Right lobe of liver (tissue), 6 donors: ENCODE results near the gene ADSS2. TPM values are rescaled to one million over a fixed set of nuclear protein-coding genes. Genes with fewer than 3 reads are reported as not detected.

ENCODE experiments used
- ATAC-seq, 4 donors: fragments of 200-7000 bp; cut with Tn5 transposase; one replicate each; pipeline ENCODE4 v1.9.1; 2020; ENCODE audit warnings: mild to moderate bottlenecking in 4 of 4, moderate library complexity in 4 of 4
- DNase-seq, 3 donors: peaks; one replicate each; pipeline ENCODE4 v3.0.0-alpha.2; 2020
- H3K27ac ChIP-seq, 3 donors: fragments of 200-600 bp; one replicate each; pipeline ENCODE4 v1.8.0; 2022
- H3K27me3 ChIP-seq, 2 donors: fragments of 200-600 bp; one replicate each; pipeline ENCODE4 v1.8.0; 2022
- H3K36me3 ChIP-seq, 4 donors: fragments of 200-600 bp; sonication (generic) in 1 of 4; one replicate each; pipeline versions ENCODE4 v1.5.1 to v1.8.0; 2017 to 2022; ENCODE audit warnings: control low read depth in 1 of 4
- H3K4me1 ChIP-seq, 4 donors: fragments of 200-600 bp; sonication (generic) in 1 of 4; one replicate each; pipeline versions ENCODE4 v1.5.1 to v1.8.0; 2017 to 2022; ENCODE audit warnings: control low read depth in 1 of 4
- H3K4me3 ChIP-seq, 3 donors: fragments of 200-600 bp; one replicate each; pipeline ENCODE4 v1.8.0; 2022
- H3K9me3 ChIP-seq, 4 donors: fragments of 200-600 bp; sonication (generic) in 1 of 4; one replicate each; pipeline versions ENCODE4 v1.5.1 to v1.8.0; 2017 to 2022; ENCODE audit warnings: control low read depth in 1 of 4
- CTCF ChIP-seq, 4 donors: fragments of 200-600 bp in 3 of 4; fragments of 450-650 bp in 1 of 4; IDR thresholded peaks; one replicate each; pipeline versions ENCODE4 v1.5.1 to v1.8.0; 2016 to 2022; ENCODE audit warnings: antibody characterized with exemption in 4 of 4, mild to moderate bottlenecking in 2 of 4
- POLR2A ChIP-seq: fragments of 450-650 bp; IDR thresholded peaks from one replicate; pipeline ENCODE4 v1.6.1; 2017; ENCODE audit warnings: antibody characterized with exemption, mild to moderate bottlenecking
- WGBS: methylation state at CpG from one replicate; pipeline ENCODE4 v1.1.6; 2018; ENCODE audit warnings: low coverage, low lambda C conversion rate; ENCODE audit not compliant: insufficient coverage; ENCODE audit errors: missing lambda C conversion rate; 5-methylcytosine and 5-hydroxymethylcytosine counted together
- intact Hi-C, 2 donors: fragments of 100-400 bp; cut with DNase I; formaldehyde crosslinking; loops; one replicate each; pipeline versions ENCODE4 v1.11.2 to v1.14.1; 2022
- total RNA-seq, 6 experiments: library from RNA; depleted of rRNA in 2 of 6; stranded (reverse); fragments of >200 nt in 2 of 6; fragmentation: NEBNext Ultra II Directional in 3 of 6; extraction: Animal tissue kit (Norgen Biotek cat#: 25700) in 3 of 6; gene quantifications; one replicate each; pipeline versions ENCODE4 v1.1.0 to v1.2.4, GENCODE V29; 2016 to 2023
- donor health status: DM: no; HTN: yes; CAD: no.
- donor health status: DM: no; HTN: no; CAD: no.
- donor health status: DM: no; HTN: no; CAD: no.
- donor health status: DM: no; HTN: yes; CAD: no.
- donor health status: DM: no; HTN: yes; CAD: no.

Gene ADSS2
- total RNA-seq, 6 experiments from 2014 or later: 9.8 to 16.1 (median 14.5) TPM

- WGBS: 78% methylated on average over 1 of the region's 2 CpGs
- DNase-seq (no peak), ATAC-seq (no peak)
- intact Hi-C loops: no loop called here
- TF ChIP-seq POLR2A (no peak), CTCF (IDR thresholded peaks at IDR 0.05) (no peak)
- Histone ChIP-seq H3K27ac (no peak overlapping the region), H3K4me1 (no peaks in the 10 kb centered on the region), H3K9me3 (no peaks in the 10 kb centered on the region), H3K27me3 (no peaks in the 10 kb centered on the region), H3K36me3 (no peaks in the 10 kb centered on the region), H3K4me3 (no peak overlapping the region)
Measured at GRCh38 chr1:244442850-244443249, 8.9 kb downstream of the ADSS2 start.

- intact Hi-C loops: no loop called here
- peaks cover 0 to 4% (median 0%) of the 10 kb centered on the region in 4 donors for H3K4me1 ChIP-seq
- ATAC-seq (peak in 3 of 4 donors; percentile 43 to 47 (median 43)), DNase-seq (no peak)
- H3K9me3 ChIP-seq: no peaks in the 10 kb centered on the region
- H3K27ac ChIP-seq: no peak overlapping the region
- H3K4me3 ChIP-seq: no peak overlapping the region
- H3K36me3 ChIP-seq: peaks cover 0 to 15% (median 0%) of the 10 kb centered on the region in 4 donors
- WGBS: 75% methylated on average over 4 of the region's 8 CpGs
- H3K27me3 ChIP-seq: no peaks in the 10 kb centered on the region
- TF ChIP-seq POLR2A (no peak), CTCF (IDR thresholded peaks at IDR 0.05) (no peak)
Measured at GRCh38 chr1:244439391-244440032, 12.2 kb downstream of the ADSS2 start.

GRCh38 chr1:244437086-244437468, 14.6 kb downstream of the ADSS2 start:
- peaks cover 0 to 4% (median 0%) of the 10 kb centered on the region in 4 donors for H3K4me1 ChIP-seq
- no peak overlapping the region for H3K4me3 ChIP-seq
- TF ChIP-seq POLR2A (no peak), CTCF (IDR thresholded peaks at IDR 0.05) (no peak)
- no peaks in the 10 kb centered on the region for H3K9me3 ChIP-seq
- no peak overlapping the region for H3K27ac ChIP-seq
- DNase-seq: no peak
- H3K27me3 ChIP-seq: no peaks in the 10 kb centered on the region
- peaks cover 0 to 15% (median 0%) of the 10 kb centered on the region in 4 donors for H3K36me3 ChIP-seq
- intact Hi-C loops: no loop called here
- no peak for ATAC-seq

- TF ChIP-seq CTCF (IDR thresholded peaks at IDR 0.05) (no peak), POLR2A (no peak)
- Histone ChIP-seq H3K4me1 (peaks cover 0 to 4% (median 0%) of the 10 kb centered on the region in 4 donors), H3K27me3 (no peaks in the 10 kb centered on the region), H3K36me3 (peaks cover 0 to 15% (median 0%) of the 10 kb centered on the region in 4 donors), H3K4me3 (no peak overlapping the region), H3K27ac (no peak overlapping the region), H3K9me3 (no peaks in the 10 kb centered on the region)
- DNase-seq (no peak), ATAC-seq (no peak)
- intact Hi-C loops: no loop called here
- 83% methylated on average over 7 of the region's 7 CpGs for WGBS
Measured at GRCh38 chr1:244436336-244437085, 15.2 kb downstream of the ADSS2 start.
